ENCODE results near the gene FGR.

Gene FGR

GRCh38 chr1:27591622-27592021 is 43.4 kb downstream of the FGR start:
- no peak overlapping the region for H3K27ac ChIP-seq
- TF ChIP-seq ZFX (IDR thresholded peaks at IDR 0.05) (no peak), CTCF (conservative IDR thresholded peaks at IDR 0.05) (no peak)

GRCh38 chr1:27590917-27591508 is 44.0 kb downstream of the FGR start:
- TF ChIP-seq CTCF (conservative IDR thresholded peaks at IDR 0.05) (no peak), ZFX (IDR thresholded peaks at IDR 0.05) (no peak)
- H3K27ac ChIP-seq: no peak overlapping the region

- no peak overlapping the region for H3K27ac ChIP-seq
- TF ChIP-seq ZFX (IDR thresholded peaks at IDR 0.05) (no peak), CTCF (conservative IDR thresholded peaks at IDR 0.05) (no peak)
These were observed 45.1 kb downstream of the FGR start for GRCh38 chr1:27589841-27590426.

- H3K27ac ChIP-seq: no peak overlapping the region
- TF ChIP-seq CTCF (conservative IDR thresholded peaks at IDR 0.05): no peak
- TF ChIP-seq ZFX (IDR thresholded peaks at IDR 0.05): no peak
These were observed 45.5 kb downstream of the FGR start for GRCh38 chr1:27589441-27589840.

GRCh38 chr1:27588256-27589232 is 46.4 kb downstream of the FGR start:
- no peak overlapping the region for H3K27ac ChIP-seq

GRCh38 chr1:27585684-27586083 is 49.3 kb downstream of the FGR start:
- no peak for TF ChIP-seq CTCF (conservative IDR thresholded peaks at IDR 0.05)
- no peak for TF ChIP-seq ZFX (IDR thresholded peaks at IDR 0.05)

More at GRCh38 chr1:27588256-27589232, 46.4 kb downstream of the FGR start:
- no peak for TF ChIP-seq CTCF (conservative IDR thresholded peaks at IDR 0.05)
- TF ChIP-seq ZFX (IDR thresholded peaks at IDR 0.05): no peak

GRCh38 chr1:27584453-27584852 is 50.5 kb downstream of the FGR start:
- no peak overlapping the region for H3K27ac ChIP-seq
- TF ChIP-seq ZFX (IDR thresholded peaks at IDR 0.05) (no peak), CTCF (conservative IDR thresholded peaks at IDR 0.05) (no peak)

More at GRCh38 chr1:27585684-27586083, 49.3 kb downstream of the FGR start:
- H3K27ac ChIP-seq: no peak overlapping the region
